HCT116 (cell line): ENCODE measurements around the gene STAMBP. TPM values are rescaled to one million over a fixed set of nuclear protein-coding genes. Genes with fewer than 3 reads are reported as not detected.

Experiments
- ATAC-seq: fragments of 200-7000 bp; cut with Tn5 transposase; 2 replicates; pipeline ENCODE4 v1.9.1; 2020; ENCODE audit warnings: mild to moderate bottlenecking, moderate library complexity
- BruUV-seq: library from RNA; stranded (reverse); fragments of 400-500 nt; replicated peaks from 2 replicates; lab custom pipeline; 2021; lab: Mats Ljungman, UMichigan
- CTCF ChIA-PET: fragments of 300-600 bp; sonication (Branson Sonifier 250); formaldehyde crosslinking; loops from one replicate; lab custom pipeline; 2021; ENCODE audit warnings: antibody characterized with exemption; lab: Charles Lee
- POLR2A ChIA-PET: fragments of 300-600, 350-600 bp; sonication (Branson Sonifier 250); formaldehyde crosslinking; loops from one replicate; lab custom pipeline; 2021; ENCODE audit warnings: antibody characterized with exemption; lab: Charles Lee
- RAD21 ChIA-PET, 2 experiments: fragments of 300-600 bp; sonication (Branson Sonifier 250); formaldehyde crosslinking; loops; one replicate each; lab custom pipeline; 2023; ENCODE audit warnings: low total read pairs in 2 of 2; ENCODE audit not compliant: uncharacterized antibody in 2 of 2, unreplicated experiment in 2 of 2, low non-redundant PET in 1 of 2; lab: Charles Lee
- DNase-seq: peaks from one replicate; pipeline ENCODE4 v3.0.0-alpha.2; 2010; ENCODE audit warnings: low read depth, low spot score
- H2AFZ ChIP-seq: fragments of 200-600 bp; shearing (Covaris generic), sonication (generic); 2 replicates; pipeline ENCODE4 v1.6.1; 2017; ENCODE audit warnings: low read depth, mixed run types, mixed read lengths, antibody characterized with exemption, low read length; ENCODE audit not compliant: poor library complexity, severe bottlenecking
- H3K27ac ChIP-seq: 2 replicates; pipeline ENCODE4 v1.5.1; 2012; ENCODE audit warnings: low read depth, low read length
- H3K27me3 ChIP-seq: fragments of 200-600 bp; sonication (generic); 2 replicates; pipeline ENCODE4 v1.6.1; 2016; ENCODE audit warnings: mixed run types, low read length, mixed read lengths; ENCODE audit not compliant: insufficient read depth
- H3K36me3 ChIP-seq, 2 experiments: fragments of 200-500 bp in 1 of 2; fragments of 200-600 bp in 1 of 2; sonication (Bioruptor generic) in 1 of 2; sonication (generic) in 1 of 2; 2 replicates each; pipeline versions ENCODE4 v1.5.1 to v1.6.1; 2014 to 2016; ENCODE audit warnings: low read length in 2 of 2, inconsistent platforms in 1 of 2, mixed read lengths in 1 of 2, mixed run types in 1 of 2; ENCODE audit not compliant: insufficient read depth in 2 of 2, control insufficient read depth in 1 of 2
- H3K4me1 ChIP-seq, 2 experiments: fragments of 200-600 bp in 1 of 2; sonication (generic) in 1 of 2; 2 replicates each; pipeline versions ENCODE4 v1.5.1 to v1.6.1; 2012 to 2017; ENCODE audit warnings: low read length in 2 of 2, inconsistent platforms in 1 of 2, mild to moderate bottlenecking in 1 of 2, mixed read lengths in 1 of 2, mixed run types in 1 of 2, moderate library complexity in 1 of 2; ENCODE audit not compliant: insufficient read depth in 2 of 2, control insufficient read depth in 1 of 2
- H3K4me2 ChIP-seq: fragments of 200-600 bp; sonication (generic); 2 replicates; pipeline ENCODE4 v1.6.1; 2017; ENCODE audit warnings: mixed run types, low read length, mixed read lengths
- H3K4me3 ChIP-seq, 2 experiments: fragments of 200-600 bp in 1 of 2; sonication (generic) in 1 of 2; replicated peaks in 1 of 2; 2 replicates each; pipeline ENCODE4 v1.5.1; 2011 to 2016; ENCODE audit warnings: low read length in 2 of 2, control low read depth in 1 of 2, low read depth in 1 of 2, mild to moderate bottlenecking in 1 of 2, mixed read lengths in 1 of 2, mixed run types in 1 of 2
- H3K79me2 ChIP-seq: fragments of 200-600 bp; sonication (generic); 2 replicates; pipeline ENCODE4 v1.6.1; 2017; ENCODE audit warnings: mild to moderate bottlenecking, mixed run types, low read length, moderate library complexity, mixed read lengths; ENCODE audit not compliant: insufficient read depth
- H3K9ac ChIP-seq: fragments of 200-600 bp; sonication (generic); 2 replicates; pipeline ENCODE4 v1.6.1; 2016; ENCODE audit warnings: low read length, mixed read lengths
- H3K9me2 ChIP-seq: fragments of 200-600 bp; sonication (generic), shearing (Covaris generic); 2 replicates; pipeline ENCODE4 v1.6.1; 2017; ENCODE audit warnings: mixed run types, mild to moderate bottlenecking, moderate library complexity; ENCODE audit not compliant: insufficient read depth
- H3K9me3 ChIP-seq, 2 experiments: fragments of 200-500 bp in 1 of 2; fragments of 200-600 bp in 1 of 2; sonication (Bioruptor generic) in 1 of 2; sonication (generic) in 1 of 2; 2 replicates each; pipeline ENCODE4 v1.6.1; 2014 to 2017; ENCODE audit warnings: low read length in 2 of 2, mixed read lengths in 2 of 2, inconsistent platforms in 1 of 2, low read depth in 1 of 2, mild to moderate bottlenecking in 1 of 2, mixed run types in 1 of 2, moderate library complexity in 1 of 2; ENCODE audit not compliant: control insufficient read depth in 1 of 2, insufficient read depth in 1 of 2
- H4K20me1 ChIP-seq: fragments of 200-600 bp; sonication (generic), shearing (Covaris generic); 2 replicates; pipeline ENCODE4 v1.6.1; 2017; ENCODE audit warnings: mixed run types, mild to moderate bottlenecking, moderate library complexity; ENCODE audit not compliant: insufficient read depth
- EZH2phosphoT487 ChIP-seq: fragments of 200-600 bp; IDR thresholded peaks from 2 replicates; pipeline ENCODE4 v1.6.1; 2018; ENCODE audit warnings: antibody characterized with exemption, borderline replicate concordance
- MAX ChIP-seq: IDR thresholded peaks from 2 replicates; pipeline ENCODE4 v1.6.1; 2012
- REST ChIP-seq: IDR thresholded peaks from 2 replicates; pipeline ENCODE4 v1.6.1; 2012; ENCODE audit warnings: low read depth
- SIN3A ChIP-seq: IDR thresholded peaks from 2 replicates; pipeline ENCODE4 v1.6.1; 2012; ENCODE audit warnings: low read depth
- TCF7L2 ChIP-seq: IDR thresholded peaks from 2 replicates; pipeline ENCODE4 v1.7.0; 2011; ENCODE audit warnings: borderline replicate concordance, inconsistent platforms; ENCODE audit not compliant: insufficient read depth, insufficient read length; ENCODE audit errors: extremely low read depth
- ZBTB33 ChIP-seq: IDR thresholded peaks from 2 replicates; pipeline ENCODE4 v1.6.1; 2011; ENCODE audit warnings: mild to moderate bottlenecking, low read length, moderate library complexity; ENCODE audit not compliant: insufficient replicate concordance; ENCODE audit errors: extremely low read depth
- intact Hi-C: fragments of 100-400 bp; cut with micrococcal nuclease; formaldehyde crosslinking; loops from 2 replicates; pipeline ENCODE4 v1.10.0; 2022
- total RNA-seq: library from RNA; stranded (reverse); gene quantifications from one replicate; pipeline ENCODE4 v1.2.1, GENCODE V29; 2021; ENCODE audit not compliant: unreplicated experiment

Gene STAMBP
- total RNA-seq, 1 experiment from 2014 or later = 45.2 TPM

- Histone ChIP-seq H3K27ac (no peak overlapping the region), H3K27me3 (no peaks in the 10 kb centered on the region), H3K4me1 (no peaks in the 10 kb centered on the region), H3K79me2 (no peaks in the 10 kb centered on the region), H4K20me1 (no peaks in the 10 kb centered on the region), H3K9ac (no peak overlapping the region), H2AFZ (no peak overlapping the region), H3K9me2 (no peaks in the 10 kb centered on the region), H3K4me2 (no peak overlapping the region), H3K36me3 (no peaks in the 10 kb centered on the region), H3K9me3 (no peaks in the 10 kb centered on the region), H3K4me3 (no peak overlapping the region)
- ChIA-PET POLR2A (no interaction called here), CTCF (no interaction called here), RAD21 (no interaction called here)
- ATAC-seq (no peak), DNase-seq (no peak)
- BruUV-seq = no TSS peak
- intact Hi-C loops = no loop called here
- no peak for TF ChIP-seq MAX
- TF ChIP-seq REST = no peak
Measured at GRCh38 chr2:73896362-73897239, 67.8 kb downstream of the STAMBP start.

DNA sequence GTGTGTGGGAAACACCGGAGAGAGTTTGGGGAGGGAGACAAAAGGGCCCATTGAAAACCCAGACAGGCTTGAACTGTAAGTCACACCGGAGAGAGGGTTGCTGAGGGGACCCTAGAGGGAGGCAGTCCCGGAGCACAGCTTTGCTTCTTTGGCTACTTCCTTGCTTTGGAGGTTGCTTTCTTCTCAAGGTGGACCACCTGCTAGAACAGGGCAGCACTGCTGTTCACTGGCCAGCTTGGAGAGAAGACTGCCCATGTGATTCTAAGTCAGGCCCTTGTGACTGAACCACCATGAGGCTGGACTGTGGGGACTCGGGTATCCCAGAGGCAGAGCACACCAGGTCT is 68.5 kb downstream of the STAMBP start:
- no peaks in the 10 kb centered on the region for H3K9me3 ChIP-seq
- H3K27me3 ChIP-seq = no peaks in the 10 kb centered on the region
- ChIA-PET POLR2A (no interaction called here), CTCF (no interaction called here), RAD21 (no interaction called here)
- H3K4me2 ChIP-seq = no peak overlapping the region
- H3K9ac ChIP-seq = no peak overlapping the region
- H3K4me3 ChIP-seq = no peak overlapping the region
- H3K79me2 ChIP-seq = no peaks in the 10 kb centered on the region
- no peak overlapping the region for H2AFZ ChIP-seq
- no peaks in the 10 kb centered on the region for H3K36me3 ChIP-seq
- H3K9me2 ChIP-seq = no peaks in the 10 kb centered on the region
- H4K20me1 ChIP-seq = no peaks in the 10 kb centered on the region
- H3K4me1 ChIP-seq = no peaks in the 10 kb centered on the region
- TF ChIP-seq MAX = no peak
- TF ChIP-seq EZH2phosphoT487 = no peak
- TF ChIP-seq TCF7L2 = no peak
- TF ChIP-seq ZBTB33 = no peak
- no peak for TF ChIP-seq SIN3A
- DNase-seq (no peak), ATAC-seq (no peak)
- intact Hi-C loops = no loop called here
- no TSS peak for BruUV-seq
- H3K27ac ChIP-seq = no peak overlapping the region
